ENCODE results near the gene GALNTL6.

DNA sequence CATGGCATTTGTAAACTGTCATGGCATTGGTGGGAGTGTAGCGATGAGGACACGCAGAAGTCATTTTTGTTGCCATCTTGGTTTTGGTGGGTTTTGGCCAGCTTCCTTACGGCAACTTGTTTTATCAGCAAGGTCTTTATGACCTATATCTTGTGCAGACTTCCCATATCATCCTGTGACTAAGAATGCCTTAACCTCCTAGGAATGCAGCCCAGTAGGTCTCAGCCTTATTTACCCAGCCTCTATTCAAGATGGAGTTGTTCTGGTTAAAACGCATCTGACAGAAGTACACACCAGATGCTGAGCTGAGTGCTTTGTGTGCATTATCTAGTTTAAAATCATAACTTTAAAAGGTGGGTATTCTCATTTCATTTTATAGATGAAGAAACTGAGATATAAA, 1086.7 kb downstream of the GALNTL6 start:
- no peak for TF ChIP-seq POLR2A (IDR thresholded peaks at IDR 0.05)
- TF ChIP-seq, protein P1, sequence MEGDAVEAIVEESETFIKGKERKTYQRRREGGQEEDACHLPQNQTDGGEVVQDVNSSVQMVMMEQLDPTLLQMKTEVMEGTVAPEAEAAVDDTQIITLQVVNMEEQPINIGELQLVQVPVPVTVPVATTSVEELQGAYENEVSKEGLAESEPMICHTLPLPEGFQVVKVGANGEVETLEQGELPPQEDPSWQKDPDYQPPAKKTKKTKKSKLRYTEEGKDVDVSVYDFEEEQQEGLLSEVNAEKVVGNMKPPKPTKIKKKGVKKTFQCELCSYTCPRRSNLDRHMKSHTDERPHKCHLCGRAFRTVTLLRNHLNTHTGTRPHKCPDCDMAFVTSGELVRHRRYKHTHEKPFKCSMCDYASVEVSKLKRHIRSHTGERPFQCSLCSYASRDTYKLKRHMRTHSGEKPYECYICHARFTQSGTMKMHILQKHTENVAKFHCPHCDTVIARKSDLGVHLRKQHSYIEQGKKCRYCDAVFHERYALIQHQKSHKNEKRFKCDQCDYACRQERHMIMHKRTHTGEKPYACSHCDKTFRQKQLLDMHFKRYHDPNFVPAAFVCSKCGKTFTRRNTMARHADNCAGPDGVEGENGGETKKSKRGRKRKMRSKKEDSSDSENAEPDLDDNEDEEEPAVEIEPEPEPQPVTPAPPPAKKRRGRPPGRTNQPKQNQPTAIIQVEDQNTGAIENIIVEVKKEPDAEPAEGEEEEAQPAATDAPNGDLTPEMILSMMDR (IDR thresholded peaks at IDR 0.05) = no peak

Data from testis (tissue), 2 donors.